ENCODE results near the gene BCL6B.
A peak's percentile ranks its signal among the peaks of the same experiment; 100 is the strongest.
"Not testable (repeated sequence)": the region's sequence is repeated elsewhere in the genome, so short reads cannot be mapped to it uniquely, and the experiment has no call there.

Gene BCL6B

GRCh38 chr17:7022781-7023571 is at the start of gene BCL6B:
BCL6B (plus strand) TSS chr17:7023050; CDS start chr17:7023672, 622 bp downstream.
- no peak for DNase-seq

- DNase-seq: not testable (repeated sequence)
Measured at GRCh38 chr17:6979440-6979839, 43.4 kb upstream of the BCL6B start.

- no peak for DNase-seq
Measured at GRCh38 chr17:6981426-6981825, 41.4 kb upstream of the BCL6B start.

- DNase-seq: no peak
Measured at GRCh38 chr17:6985266-6985665, 37.6 kb upstream of the BCL6B start.

GRCh38 chr17:6986676-6987075 is 36.2 kb upstream of the BCL6B start:
- no peak for DNase-seq

- no peak for DNase-seq
Measured at GRCh38 chr17:6989779-6990178, 33.1 kb upstream of the BCL6B start.

- not testable (repeated sequence) for DNase-seq
Measured at GRCh38 chr17:6993613-6994056, 29.2 kb upstream of the BCL6B start.

GRCh38 chr17:6994118-6994598 is 28.7 kb upstream of the BCL6B start:
- DNase-seq: no peak

GRCh38 chr17:6994666-6995256 is 28.1 kb upstream of the BCL6B start:
- no peak for DNase-seq

GRCh38 chr17:6995500-6996255 is 27.2 kb upstream of the BCL6B start, which contains the start of gene ALOX12:
ALOX12 (plus strand) TSS chr17:6996049; CDS start chr17:6996118, 69 bp downstream.
- no peak for DNase-seq

- DNase-seq: no peak
Measured at GRCh38 chr17:6996256-6997011, 26.4 kb upstream of the BCL6B start.

GRCh38 chr17:6997171-6997570 is 25.7 kb upstream of the BCL6B start:
- no peak for DNase-seq

- DNase-seq: no peak
Measured at GRCh38 chr17:6998855-6999508, 23.9 kb upstream of the BCL6B start.

GRCh38 chr17:7001318-7001961 is 21.4 kb upstream of the BCL6B start:
- peak; percentile 46 for DNase-seq

- no peak for DNase-seq
Measured at GRCh38 chr17:7002288-7003047, 20.4 kb upstream of the BCL6B start.

- no peak for DNase-seq
Measured at GRCh38 chr17:7003745-7004144, 19.1 kb upstream of the BCL6B start.

- DNase-seq: peak; percentile 92
Measured at GRCh38 chr17:7004398-7005253, 18.2 kb upstream of the BCL6B start.

GRCh38 chr17:7005716-7006115 is 17.1 kb upstream of the BCL6B start:
- DNase-seq: no peak

- peak; percentile 17 for DNase-seq
Measured at GRCh38 chr17:7007143-7007542, 15.7 kb upstream of the BCL6B start.

GRCh38 chr17:7010523-7010922 is 12.3 kb upstream of the BCL6B start:
- DNase-seq: no peak
